ENCODE results near the gene WASHC4.

Gene WASHC4

DNA sequence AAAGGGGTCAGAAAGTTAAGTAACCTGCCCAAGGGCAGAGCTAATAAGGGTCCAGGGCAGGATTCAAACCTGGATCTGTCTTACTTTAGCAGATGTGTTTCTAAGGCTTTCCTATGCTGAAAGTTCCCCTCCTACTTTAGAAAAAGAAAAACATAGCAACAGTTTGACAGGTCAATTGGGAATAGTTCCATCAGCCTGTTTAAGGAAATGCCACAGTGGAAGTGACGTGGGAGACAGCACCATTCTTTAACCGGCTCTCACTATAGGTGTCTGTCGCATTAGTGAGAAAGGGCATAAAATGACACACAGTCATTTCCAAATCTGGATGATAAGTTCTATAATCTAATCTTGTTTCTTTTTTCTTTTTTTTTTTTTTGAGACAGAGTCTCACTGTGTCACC, 30.6 kb upstream of the WASHC4 start:
- Histone ChIP-seq H4K20me1 (ENCODE audit: insufficient read depth, low read length, poor library complexity, severe bottlenecking) (no peaks in the 10 kb centered on the region), H3K9me3 (ENCODE audit: insufficient read depth, low read depth, low read length) (no peaks in the 10 kb centered on the region), H3K9me2 (replicated peaks; ENCODE audit: low read depth, low read length) (no peaks in the 10 kb centered on the region), H3K79me2 (ENCODE audit: insufficient read depth, low read length) (no peaks in the 10 kb centered on the region), H3K4me3 (ENCODE audit: low read length, poor library complexity, severe bottlenecking) (no peak overlapping the region), H3K9ac (ENCODE audit: low read depth, low read length, poor library complexity, severe bottlenecking) (no peak overlapping the region), H3K4me2 (ENCODE audit: low read depth, low read length, poor library complexity, severe bottlenecking) (no peak overlapping the region), H3F3A (ENCODE audit: low read depth) (no peaks in the 10 kb centered on the region), H2AFZ (ENCODE audit: low read length) (no peak overlapping the region), H3K4me1 (ENCODE audit: insufficient read depth, low read length, poor library complexity, severe bottlenecking) (no peaks in the 10 kb centered on the region), H3K27me3 (ENCODE audit: insufficient read depth, low read length, poor library complexity, severe bottlenecking) (no peaks in the 10 kb centered on the region), H3K36me3 (ENCODE audit: insufficient read depth, low read length) (no peaks in the 10 kb centered on the region)
- TF ChIP-seq, protein P1, sequence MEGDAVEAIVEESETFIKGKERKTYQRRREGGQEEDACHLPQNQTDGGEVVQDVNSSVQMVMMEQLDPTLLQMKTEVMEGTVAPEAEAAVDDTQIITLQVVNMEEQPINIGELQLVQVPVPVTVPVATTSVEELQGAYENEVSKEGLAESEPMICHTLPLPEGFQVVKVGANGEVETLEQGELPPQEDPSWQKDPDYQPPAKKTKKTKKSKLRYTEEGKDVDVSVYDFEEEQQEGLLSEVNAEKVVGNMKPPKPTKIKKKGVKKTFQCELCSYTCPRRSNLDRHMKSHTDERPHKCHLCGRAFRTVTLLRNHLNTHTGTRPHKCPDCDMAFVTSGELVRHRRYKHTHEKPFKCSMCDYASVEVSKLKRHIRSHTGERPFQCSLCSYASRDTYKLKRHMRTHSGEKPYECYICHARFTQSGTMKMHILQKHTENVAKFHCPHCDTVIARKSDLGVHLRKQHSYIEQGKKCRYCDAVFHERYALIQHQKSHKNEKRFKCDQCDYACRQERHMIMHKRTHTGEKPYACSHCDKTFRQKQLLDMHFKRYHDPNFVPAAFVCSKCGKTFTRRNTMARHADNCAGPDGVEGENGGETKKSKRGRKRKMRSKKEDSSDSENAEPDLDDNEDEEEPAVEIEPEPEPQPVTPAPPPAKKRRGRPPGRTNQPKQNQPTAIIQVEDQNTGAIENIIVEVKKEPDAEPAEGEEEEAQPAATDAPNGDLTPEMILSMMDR (conservative IDR thresholded peaks at IDR 0.05; ENCODE audit: low read length) = no peak
- TF ChIP-seq EZH2phosphoT487 (IDR thresholded peaks at IDR 0.05; ENCODE audit: borderline replicate concordance) = no peak

GRCh38 chr12:105077435-105077834, 30.1 kb upstream of the WASHC4 start:
- Histone ChIP-seq H3K36me3 (ENCODE audit: insufficient read depth, low read length) (no peaks in the 10 kb centered on the region), H3K9me2 (replicated peaks; ENCODE audit: low read depth, low read length) (no peaks in the 10 kb centered on the region), H3K79me2 (ENCODE audit: insufficient read depth, low read length) (no peaks in the 10 kb centered on the region), H3F3A (ENCODE audit: low read depth) (no peaks in the 10 kb centered on the region), H4K20me1 (ENCODE audit: insufficient read depth, low read length, poor library complexity, severe bottlenecking) (no peaks in the 10 kb centered on the region), H3K4me3 (ENCODE audit: low read length, poor library complexity, severe bottlenecking) (no peak overlapping the region), H3K9ac (ENCODE audit: low read depth, low read length, poor library complexity, severe bottlenecking) (no peak overlapping the region), H3K9me3 (ENCODE audit: insufficient read depth, low read depth, low read length) (no peaks in the 10 kb centered on the region), H2AFZ (ENCODE audit: low read length) (no peak overlapping the region), H3K27me3 (ENCODE audit: insufficient read depth, low read length, poor library complexity, severe bottlenecking) (no peaks in the 10 kb centered on the region), H3K4me1 (ENCODE audit: insufficient read depth, low read length, poor library complexity, severe bottlenecking) (no peaks in the 10 kb centered on the region), H3K4me2 (ENCODE audit: low read depth, low read length, poor library complexity, severe bottlenecking) (no peak overlapping the region)
- TF ChIP-seq EZH2phosphoT487 (IDR thresholded peaks at IDR 0.05; ENCODE audit: borderline replicate concordance) = no peak
- TF ChIP-seq, protein P1 (conservative IDR thresholded peaks at IDR 0.05; ENCODE audit: low read length) = no peak

DNA sequence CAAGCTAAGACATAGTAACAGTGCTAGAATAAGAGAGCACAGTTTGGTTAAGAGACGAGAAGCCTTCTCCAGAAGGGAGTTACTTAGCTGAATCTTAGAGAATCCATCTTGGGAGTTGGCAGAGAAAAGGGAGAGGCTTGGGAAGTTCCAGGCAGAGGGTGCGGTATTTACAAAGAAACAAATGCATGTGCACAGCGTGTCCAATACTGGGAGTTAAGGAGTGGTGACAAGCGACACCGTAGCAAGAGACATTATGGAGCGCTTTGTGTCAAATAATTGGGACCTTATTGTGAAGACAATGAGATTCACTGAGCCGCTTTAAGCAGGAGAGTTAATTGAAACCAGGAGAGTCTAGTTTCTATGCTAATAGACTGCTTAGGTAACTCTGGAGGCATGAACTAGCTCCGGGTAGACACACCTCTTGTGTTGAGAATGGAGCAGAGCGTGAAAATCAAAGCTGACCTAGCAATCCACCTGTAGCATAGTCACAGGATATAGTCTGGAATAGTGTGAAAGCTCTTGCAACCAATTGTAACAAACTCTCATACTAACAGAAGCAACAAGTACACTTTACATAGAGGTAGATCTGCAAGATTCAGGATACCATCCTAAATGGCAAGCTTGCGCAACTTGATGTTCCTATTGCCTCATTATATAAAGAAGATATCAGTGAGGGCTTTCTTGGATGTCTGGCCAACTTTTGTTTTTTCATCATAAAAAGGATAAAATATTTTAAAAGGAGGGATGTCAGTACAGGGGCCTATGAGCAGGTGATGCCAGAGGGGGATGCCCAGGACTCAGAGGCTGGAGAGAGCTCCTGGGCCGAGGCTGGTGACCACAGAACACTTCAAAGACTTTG, 28.6 kb upstream of the WASHC4 start:
- no peak for TF ChIP-seq EZH2phosphoT487 (IDR thresholded peaks at IDR 0.05; ENCODE audit: borderline replicate concordance)
- TF ChIP-seq, protein P1 (conservative IDR thresholded peaks at IDR 0.05; ENCODE audit: low read length) = no peak
- H3K79me2 ChIP-seq (ENCODE audit: insufficient read depth, low read length) = no peaks in the 10 kb centered on the region

More for the DNA sequence above, 28.6 kb upstream of the WASHC4 start:
- Histone ChIP-seq H3F3A (ENCODE audit: low read depth) (no peaks in the 10 kb centered on the region), H3K9me2 (replicated peaks; ENCODE audit: low read depth, low read length) (no peaks in the 10 kb centered on the region), H3K36me3 (ENCODE audit: insufficient read depth, low read length) (no peaks in the 10 kb centered on the region), H3K27me3 (ENCODE audit: insufficient read depth, low read length, poor library complexity, severe bottlenecking) (no peaks in the 10 kb centered on the region), H3K4me3 (ENCODE audit: low read length, poor library complexity, severe bottlenecking) (no peak overlapping the region), H2AFZ (ENCODE audit: low read length) (no peak overlapping the region), H4K20me1 (ENCODE audit: insufficient read depth, low read length, poor library complexity, severe bottlenecking) (no peaks in the 10 kb centered on the region), H3K4me2 (ENCODE audit: low read depth, low read length, poor library complexity, severe bottlenecking) (no peak overlapping the region), H3K9ac (ENCODE audit: low read depth, low read length, poor library complexity, severe bottlenecking) (no peak overlapping the region), H3K4me1 (ENCODE audit: insufficient read depth, low read length, poor library complexity, severe bottlenecking) (no peaks in the 10 kb centered on the region), H3K9me3 (ENCODE audit: insufficient read depth, low read depth, low read length) (no peaks in the 10 kb centered on the region)
